HEK293T (cell line): ENCODE results near the gene HS3ST4.

Experiments used
- BHLHE40 ChIP-seq: fragments of 450-650 bp; IDR thresholded peaks from 2 replicates; pipeline ENCODE4 v1.6.1; 2016; ENCODE audit warnings: mild to moderate bottlenecking, moderate library complexity, borderline replicate concordance
- CTBP1 ChIP-seq: fragments of 450-650 bp; IDR thresholded peaks from 2 replicates; pipeline ENCODE4 v1.6.1; 2016; ENCODE audit warnings: borderline replicate concordance
- ELF4 ChIP-seq: fragments of 450-650 bp; IDR thresholded peaks from 2 replicates; pipeline ENCODE4 v1.6.1; 2017; ENCODE audit warnings: antibody characterized with exemption
- FOXK2 ChIP-seq: fragments of 450-650 bp; IDR thresholded peaks from 2 replicates; pipeline ENCODE4 v1.6.1; 2016; ENCODE audit warnings: mild to moderate bottlenecking
- NFRKB ChIP-seq: fragments of 450-650 bp; IDR thresholded peaks from 2 replicates; pipeline ENCODE4 v1.6.1; 2016; ENCODE audit warnings: mild to moderate bottlenecking, moderate library complexity
- ZNF384 ChIP-seq: fragments of 450-650 bp; IDR thresholded peaks from 2 replicates; pipeline ENCODE4 v1.6.1; 2016

DNA sequence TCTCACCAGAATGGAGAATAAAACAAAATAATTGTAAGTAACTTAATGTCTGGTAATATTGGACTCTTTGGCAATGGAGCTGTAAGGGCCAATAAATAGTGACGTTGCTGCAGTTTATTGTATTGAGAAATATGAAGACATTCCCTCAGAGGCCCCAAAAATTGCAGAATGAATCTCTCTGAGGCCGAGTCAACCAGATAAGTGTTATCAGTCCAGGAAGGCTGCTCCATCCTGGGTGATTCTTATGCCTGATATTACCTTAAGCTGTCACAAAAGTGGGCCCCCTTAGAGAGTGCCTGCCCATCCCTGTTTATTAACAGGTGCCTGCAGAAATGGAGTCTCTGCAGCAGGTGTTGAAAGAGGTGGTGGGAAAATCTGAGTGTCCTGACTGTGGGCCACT lies 219.2 kb downstream of the HS3ST4 start:
- TF ChIP-seq ELF4 (no peak), FOXK2 (no peak), NFRKB (no peak), CTBP1 (no peak), BHLHE40 (no peak), ZNF384 (no peak)
